ENCODE data around the gene PSMD13. TPM values are rescaled to one million over a fixed set of nuclear protein-coding genes. Genes with fewer than 3 reads are reported as not detected.

Gene PSMD13
- total RNA-seq, 6 donors from 2014 or later: 85.2 to 113 (median 106) TPM

DNA sequence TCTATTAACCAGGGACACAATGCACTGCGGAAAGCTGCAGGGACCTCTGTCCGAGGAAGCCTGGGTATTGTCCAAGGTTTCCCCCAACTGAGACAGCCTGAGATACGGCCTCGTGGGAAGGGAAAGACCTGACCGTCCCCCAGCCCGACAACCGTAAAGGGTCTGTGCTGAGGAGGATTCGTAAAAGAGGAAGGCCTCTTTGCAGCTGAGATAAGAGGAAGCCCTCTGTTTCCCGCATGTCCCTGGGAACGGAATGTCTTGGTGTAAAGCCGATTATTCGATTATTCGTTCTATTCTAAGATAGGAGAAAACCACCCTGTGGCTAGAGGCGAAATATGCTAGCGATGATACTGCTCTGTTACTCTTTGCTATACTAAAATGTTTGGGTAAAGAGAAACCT is 34.8 kb upstream of the PSMD13 start:
- H3K36me3 ChIP-seq: peaks cover 0 to 50% (median 32%) of the 10 kb centered on the region in 4 donors
- no peak for DNase-seq
- 70 to 75% methylated on average over 15 of the region's 15 CpGs for WGBS, 2 donors

DNA sequence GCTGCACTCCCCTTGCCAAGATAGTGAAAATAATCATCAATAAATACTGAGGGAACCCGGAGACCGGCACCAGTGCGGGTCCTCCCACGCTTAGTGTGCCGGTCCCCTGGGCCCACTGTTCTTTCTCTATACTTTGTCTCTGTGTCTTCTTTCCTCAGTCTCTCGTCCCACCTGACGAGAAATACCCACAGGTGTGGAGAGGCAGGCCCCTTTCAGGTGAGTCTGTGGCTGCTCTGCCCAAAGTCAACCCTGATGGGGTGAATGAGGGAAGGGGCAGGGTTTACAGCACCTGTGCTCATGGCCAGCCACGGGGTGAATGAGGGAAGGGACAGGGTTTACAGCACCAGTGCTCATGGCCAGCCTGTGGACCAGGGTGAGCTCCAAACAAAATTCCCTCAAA is 34.3 kb upstream of the PSMD13 start:
- H3K9me3 ChIP-seq: no peaks in the 10 kb centered on the region
- H3K4me1 ChIP-seq: peaks cover 19 to 39% (median 24%) of the 10 kb centered on the region in 4 donors
- DNase-seq (peak in 1 of 2 donors; percentile 6), ATAC-seq (ENCODE audit: low FRiP score in 2 of 2) (no peak)
- TF ChIP-seq POLR2A (IDR thresholded peaks at IDR 0.05) (no peak), POLR2AphosphoS5 (IDR thresholded peaks at IDR 0.05) (no peak), EP300 (IDR thresholded peaks at IDR 0.05) (no peak)
- TF ChIP-seq, protein P1, sequence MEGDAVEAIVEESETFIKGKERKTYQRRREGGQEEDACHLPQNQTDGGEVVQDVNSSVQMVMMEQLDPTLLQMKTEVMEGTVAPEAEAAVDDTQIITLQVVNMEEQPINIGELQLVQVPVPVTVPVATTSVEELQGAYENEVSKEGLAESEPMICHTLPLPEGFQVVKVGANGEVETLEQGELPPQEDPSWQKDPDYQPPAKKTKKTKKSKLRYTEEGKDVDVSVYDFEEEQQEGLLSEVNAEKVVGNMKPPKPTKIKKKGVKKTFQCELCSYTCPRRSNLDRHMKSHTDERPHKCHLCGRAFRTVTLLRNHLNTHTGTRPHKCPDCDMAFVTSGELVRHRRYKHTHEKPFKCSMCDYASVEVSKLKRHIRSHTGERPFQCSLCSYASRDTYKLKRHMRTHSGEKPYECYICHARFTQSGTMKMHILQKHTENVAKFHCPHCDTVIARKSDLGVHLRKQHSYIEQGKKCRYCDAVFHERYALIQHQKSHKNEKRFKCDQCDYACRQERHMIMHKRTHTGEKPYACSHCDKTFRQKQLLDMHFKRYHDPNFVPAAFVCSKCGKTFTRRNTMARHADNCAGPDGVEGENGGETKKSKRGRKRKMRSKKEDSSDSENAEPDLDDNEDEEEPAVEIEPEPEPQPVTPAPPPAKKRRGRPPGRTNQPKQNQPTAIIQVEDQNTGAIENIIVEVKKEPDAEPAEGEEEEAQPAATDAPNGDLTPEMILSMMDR (IDR thresholded peaks at IDR 0.05): no peak
- H3K36me3 ChIP-seq: peaks cover 0 to 50% (median 32%) of the 10 kb centered on the region in 4 donors
- no peak overlapping the region for H3K4me3 ChIP-seq
- peak overlapping the region in 1 of 4 donors; percentile 14 for H3K27ac ChIP-seq
- H3K27me3 ChIP-seq: no peaks in the 10 kb centered on the region
- 81 to 87% methylated on average over 8 of the region's 8 CpGs for WGBS, 2 donors

More for the DNA sequence above, 34.8 kb upstream of the PSMD13 start:
- TF ChIP-seq POLR2AphosphoS5 (IDR thresholded peaks at IDR 0.05) (no peak), EP300 (IDR thresholded peaks at IDR 0.05) (no peak), POLR2A (IDR thresholded peaks at IDR 0.05) (no peak)
- TF ChIP-seq, protein P1 (IDR thresholded peaks at IDR 0.05): no peak
- Histone ChIP-seq H3K4me1 (peaks cover 19 to 39% (median 24%) of the 10 kb centered on the region in 4 donors), H3K9me3 (no peaks in the 10 kb centered on the region), H3K4me3 (no peak overlapping the region), H3K27me3 (no peaks in the 10 kb centered on the region), H3K27ac (peak overlapping the region in 1 of 4 donors; percentile 14)
- ATAC-seq (ENCODE audit: low FRiP score in 2 of 2): no peak

DNA sequence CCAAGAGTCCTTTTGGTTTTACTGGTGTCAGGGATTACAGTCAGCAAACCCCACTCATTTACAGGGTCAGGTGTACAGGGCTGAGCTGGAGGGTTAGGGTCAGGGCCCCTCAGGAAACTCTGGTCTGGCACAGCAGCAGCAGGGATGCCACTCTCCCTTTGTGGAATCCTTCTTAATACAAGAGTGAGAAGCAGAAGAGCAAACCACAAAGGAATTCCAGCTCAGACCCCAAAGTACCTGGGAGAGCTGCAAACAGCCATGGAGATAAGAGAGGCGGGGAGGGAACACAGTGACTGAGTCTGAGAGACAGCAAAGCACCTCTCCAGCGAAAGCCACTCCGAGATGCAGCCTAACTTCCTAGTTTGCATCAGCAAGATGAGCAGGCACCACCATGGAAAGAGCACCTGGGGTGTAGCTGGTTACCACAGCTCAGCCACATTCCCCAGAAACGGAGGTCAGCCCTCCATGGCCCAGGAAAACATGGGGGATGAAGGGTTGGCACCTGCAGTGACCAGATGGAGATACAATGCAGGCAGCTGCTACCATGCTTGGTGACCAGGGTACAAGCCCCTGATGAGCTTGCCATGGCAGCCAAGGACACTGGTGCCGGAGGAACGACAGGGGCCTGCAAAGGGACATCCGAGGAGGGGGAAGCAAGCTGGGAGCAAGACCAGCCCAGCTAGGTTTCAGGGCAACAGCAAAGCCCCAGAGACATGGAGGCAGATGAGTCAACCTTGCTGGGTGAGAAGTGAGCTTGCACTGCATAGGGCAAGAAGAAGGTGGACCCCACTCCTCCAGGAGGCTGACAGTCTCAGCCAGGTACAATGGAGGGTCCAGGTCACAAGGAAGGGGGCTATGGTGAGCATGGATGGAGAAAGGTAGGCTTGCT is 33.5 kb upstream of the PSMD13 start:
- H3K36me3 ChIP-seq: peaks cover 0 to 50% (median 32%) of the 10 kb centered on the region in 4 donors
- TF ChIP-seq, protein P1 (IDR thresholded peaks at IDR 0.05): no peak
- TF ChIP-seq POLR2A (IDR thresholded peaks at IDR 0.05) (no peak), POLR2AphosphoS5 (IDR thresholded peaks at IDR 0.05) (no peak), EP300 (IDR thresholded peaks at IDR 0.05) (no peak)
- H3K4me3 ChIP-seq: no peak overlapping the region
- DNase-seq: peak in 1 of 2 donors; percentile 11
- WGBS, 2 donors: 89 to 91% methylated on average over 7 of the region's 7 CpGs
- no peak for ATAC-seq (ENCODE audit: low FRiP score in 2 of 2)
- H3K27me3 ChIP-seq: no peaks in the 10 kb centered on the region
- H3K27ac ChIP-seq: no peak overlapping the region
- H3K9me3 ChIP-seq: no peaks in the 10 kb centered on the region
- H3K4me1 ChIP-seq: peaks cover 19 to 39% (median 24%) of the 10 kb centered on the region in 4 donors

DNA sequence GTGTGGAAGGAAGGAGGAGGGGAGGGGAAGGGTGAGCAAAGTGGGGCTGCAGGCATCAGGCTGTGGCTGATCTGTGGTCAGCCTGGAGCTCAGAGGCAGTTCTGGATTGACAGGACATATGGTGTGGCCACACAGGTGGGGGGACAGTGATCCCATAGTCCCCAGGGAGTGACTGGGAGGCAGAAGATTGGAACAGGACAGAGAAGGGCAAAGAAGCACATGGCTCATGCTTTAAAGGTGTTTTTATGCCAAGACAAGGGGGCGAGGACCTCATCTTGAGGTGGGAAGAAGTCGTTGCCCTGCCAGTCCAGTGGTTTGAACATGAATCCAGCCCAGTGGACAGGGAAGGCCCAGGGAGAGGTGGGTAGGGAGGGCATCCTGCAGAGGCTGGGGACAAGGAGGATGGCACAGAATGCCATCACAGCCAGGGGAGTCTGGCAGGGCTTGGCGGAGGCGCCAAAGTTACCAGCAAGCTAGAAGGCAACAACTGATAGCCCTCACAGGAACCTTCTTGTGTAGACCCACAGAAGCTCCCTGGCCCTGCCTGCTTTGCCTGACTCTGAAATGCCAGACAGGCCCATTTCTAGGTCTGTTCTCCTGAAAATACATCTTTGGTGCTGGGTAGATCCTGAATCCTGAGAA is 32.7 kb upstream of the PSMD13 start:
- Histone ChIP-seq H3K27me3 (no peaks in the 10 kb centered on the region), H3K4me1 (peaks cover 19 to 40% (median 25%) of the 10 kb centered on the region in 4 donors), H3K27ac (no peak overlapping the region), H3K9me3 (no peaks in the 10 kb centered on the region), H3K36me3 (peaks cover 0 to 50% (median 32%) of the 10 kb centered on the region in 4 donors), H3K4me3 (no peak overlapping the region)
- ATAC-seq (ENCODE audit: low FRiP score in 2 of 2): no peak
- no peak for DNase-seq
- no peak for TF ChIP-seq POLR2AphosphoS5 (IDR thresholded peaks at IDR 0.05)
- TF ChIP-seq POLR2A (IDR thresholded peaks at IDR 0.05): no peak
- TF ChIP-seq, protein P1 (IDR thresholded peaks at IDR 0.05): no peak
- TF ChIP-seq EP300 (IDR thresholded peaks at IDR 0.05): no peak
- 92 to 94% methylated on average over 4 of the region's 4 CpGs for WGBS, 2 donors

Measured in upper lobe of left lung (tissue), 6 donors.